Jurkat, Clone E6-1 (cell line): ENCODE measurements around the gene MED20.

Experiments used
- DNase-seq: peaks from one replicate; pipeline ENCODE4 v3.0.0-alpha.2; 2011; ENCODE audit warnings: low read depth, low spot score
- H3K4me3 ChIP-seq: 2 replicates; pipeline ENCODE4 v1.5.1; 2011; ENCODE audit warnings: mild to moderate bottlenecking, low read length, control low read depth, moderate library complexity

The MED20 gene

DNA sequence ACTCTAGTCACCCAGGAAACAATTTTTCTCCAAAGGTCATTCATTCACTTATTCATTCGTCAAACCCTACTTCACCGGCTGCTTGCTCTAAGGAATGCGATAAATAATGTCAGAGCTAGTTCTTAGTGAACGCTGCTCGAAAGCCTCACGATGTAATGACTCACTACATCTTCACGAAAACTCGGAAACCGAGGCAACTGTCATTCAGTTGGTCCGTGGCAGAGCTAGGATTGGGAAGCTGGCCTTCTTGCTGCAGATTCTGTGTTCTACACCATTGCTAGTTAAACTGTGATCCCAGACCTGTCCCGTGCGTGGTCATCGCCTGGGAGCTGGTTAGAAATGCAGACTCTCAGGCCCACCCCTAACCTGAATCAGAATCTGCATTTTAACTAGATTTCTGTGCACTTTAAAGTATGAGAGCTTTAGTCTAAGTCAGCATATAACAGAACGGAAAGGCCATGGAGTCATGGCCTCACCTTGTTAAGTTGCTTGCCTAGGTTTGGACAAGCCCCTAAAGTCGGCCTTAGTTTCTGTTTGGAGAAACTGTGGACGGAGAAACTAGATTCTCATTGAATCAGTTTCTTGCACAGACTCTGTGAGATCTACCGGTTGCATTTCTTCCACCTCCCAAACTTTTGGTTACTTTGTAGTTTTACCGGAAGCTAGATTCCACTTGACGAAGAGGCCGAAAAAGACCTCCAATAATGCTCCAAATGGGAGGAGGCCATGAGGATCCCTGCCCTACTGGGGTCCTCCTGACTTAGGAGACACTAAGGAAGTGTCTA, 21.3 kb upstream of the MED20 start:
- H3K4me3 ChIP-seq = peak overlapping the region; percentile 97
- no peak for DNase-seq

DNA sequence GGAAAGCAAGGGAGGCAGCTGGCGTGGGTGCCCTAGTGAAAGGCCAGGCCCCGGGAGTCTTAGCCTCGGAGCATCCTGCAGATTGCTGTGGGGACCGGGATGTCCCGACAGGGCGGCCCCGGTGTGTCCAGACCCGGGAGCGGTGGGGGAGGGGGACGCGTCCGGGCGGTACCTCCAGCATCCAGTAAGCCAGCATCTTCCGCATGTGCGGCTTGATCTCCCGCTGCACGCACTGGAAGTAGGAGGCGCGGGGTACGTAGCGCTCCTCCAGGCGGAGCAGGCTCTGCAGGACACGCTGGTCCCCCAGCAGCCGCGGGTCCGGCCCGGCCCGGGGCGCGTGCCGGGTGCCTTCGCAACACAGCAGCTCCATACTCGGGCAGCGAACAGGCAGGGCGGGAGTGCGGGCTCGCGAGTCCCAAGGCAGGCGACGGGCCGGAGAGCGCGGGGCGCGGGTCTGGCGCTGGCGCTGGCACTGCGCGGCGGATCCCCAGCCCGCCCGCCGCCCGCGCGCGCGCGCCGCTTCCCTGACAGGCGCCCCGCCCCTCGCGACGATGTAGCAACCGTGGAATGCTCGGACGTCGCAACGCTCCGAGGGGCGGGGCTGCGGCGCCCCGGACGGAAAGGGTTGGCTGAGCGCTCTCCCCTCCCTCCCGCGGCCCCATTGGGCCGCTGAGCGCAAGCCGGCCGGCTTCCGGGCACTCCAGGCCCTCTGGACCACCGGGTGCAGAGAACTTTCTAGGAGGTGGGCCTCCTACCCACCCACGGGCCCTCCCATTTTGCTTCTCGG, 20.5 kb upstream of the MED20 start, which contains the start of gene CCND3:
Gene CCND3 (minus strand): TSS at position 529 of the 787 bp plus-strand sequence. CDS start 159 bp downstream, at position 370.
- peak; percentile 83 for DNase-seq
- peak within 1 kb of the TSS; percentile 97 for H3K4me3 ChIP-seq

DNA sequence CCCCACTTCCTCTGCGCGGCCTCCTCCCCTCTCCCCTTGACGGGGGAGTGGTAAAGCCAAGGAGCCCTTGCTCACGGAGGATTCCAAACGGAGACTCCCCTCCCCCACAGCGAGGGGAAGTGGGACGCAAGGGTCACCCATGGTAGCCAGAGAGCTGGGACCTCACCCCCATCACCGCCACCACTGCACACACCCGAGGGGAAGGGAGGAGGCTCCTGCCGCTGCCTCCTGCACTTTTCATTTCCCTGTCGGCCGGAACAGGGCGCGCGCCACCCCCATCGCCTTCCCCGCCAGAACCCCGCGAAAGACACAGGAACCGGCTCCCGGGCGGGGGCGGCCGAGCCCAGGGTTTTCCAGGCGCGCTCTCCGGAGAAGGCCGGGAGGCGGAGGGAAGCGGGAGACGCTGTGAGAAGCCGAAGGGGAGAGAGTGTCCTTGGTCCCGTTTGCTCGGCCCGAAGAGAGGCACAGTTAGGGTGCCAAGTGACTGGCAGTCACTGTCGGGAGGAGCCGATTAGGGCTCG, 19.9 kb upstream of the MED20 start:
- peak overlapping the region; percentile 97 for H3K4me3 ChIP-seq
- peak; percentile 79 for DNase-seq

DNA sequence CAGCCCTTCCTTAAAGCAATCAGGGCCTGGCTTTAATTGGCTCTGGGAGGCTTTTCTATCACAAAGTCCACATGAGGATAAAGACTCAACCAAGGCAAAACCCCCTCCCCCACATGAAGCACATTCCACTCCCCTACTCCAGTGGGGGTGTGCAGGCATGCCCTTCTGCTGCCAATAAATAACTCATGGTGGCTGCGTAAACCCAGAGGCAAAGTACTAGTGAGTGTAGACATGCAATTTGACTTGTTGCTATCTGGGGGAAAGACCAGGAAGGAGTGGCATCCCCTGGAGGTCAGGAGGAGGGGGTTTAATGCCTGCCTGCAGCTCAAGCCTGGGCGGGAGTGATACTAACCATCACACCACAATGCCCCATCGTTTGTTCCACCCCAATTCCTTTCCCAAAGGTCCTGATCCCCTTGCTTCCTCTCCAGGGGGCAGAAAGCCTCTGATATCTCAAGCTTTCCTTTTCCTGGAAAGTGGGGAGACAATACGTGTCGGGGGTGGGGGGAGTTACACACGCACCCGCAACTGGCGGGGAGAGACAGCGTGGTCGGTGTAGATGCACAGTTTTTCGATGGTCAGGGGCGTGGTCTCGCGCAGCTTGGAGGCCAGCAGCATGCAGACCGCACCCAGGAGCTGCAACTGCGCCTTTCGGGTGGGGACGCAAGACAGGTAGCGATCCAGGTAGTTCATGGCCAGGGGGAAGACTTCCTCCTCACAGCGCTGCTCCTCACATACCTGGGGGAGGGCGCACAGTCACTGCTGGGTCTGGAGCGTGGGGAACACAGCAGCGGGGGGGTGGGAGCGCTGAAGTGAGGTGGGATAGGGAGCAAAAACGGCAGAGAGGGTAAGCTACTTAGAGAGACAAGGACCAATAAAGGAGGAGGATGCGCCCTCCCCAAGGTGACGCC, 19.2 kb upstream of the MED20 start:
- no peak for DNase-seq

DNA sequence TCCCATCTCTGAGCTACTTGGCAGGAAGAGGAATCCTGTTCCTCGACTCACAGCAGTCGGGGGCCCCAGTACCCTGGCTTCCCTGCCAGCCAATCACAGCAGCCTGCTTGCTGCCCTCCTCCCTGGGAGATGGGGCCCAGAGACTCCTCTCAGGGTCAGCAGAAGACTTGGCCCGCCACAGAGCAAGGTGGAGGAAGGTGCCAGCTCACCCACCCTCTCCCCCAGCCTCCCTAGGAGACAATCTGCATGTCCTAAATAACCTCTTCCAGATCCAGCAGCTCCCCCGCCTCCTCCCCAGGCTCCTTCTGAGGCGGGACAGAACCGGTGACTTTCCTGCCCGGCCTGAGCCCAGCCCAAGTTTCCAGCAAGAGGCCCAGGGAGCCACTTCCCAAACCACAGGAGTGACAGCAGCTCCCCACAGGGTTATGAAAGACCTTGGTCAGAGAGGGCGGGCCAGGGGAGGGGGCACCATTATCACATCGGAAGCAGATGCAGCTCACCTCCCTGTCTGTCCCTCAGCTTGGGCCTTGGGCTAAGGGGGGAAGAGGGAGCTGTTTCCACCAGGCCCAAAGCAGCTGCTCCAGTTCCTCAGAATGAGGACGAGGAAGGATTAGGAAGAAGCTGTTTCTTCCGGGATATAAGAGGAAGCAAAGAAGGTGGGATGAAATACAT, 18.4 kb upstream of the MED20 start:
- no peak for DNase-seq
- H3K4me3 ChIP-seq = peak overlapping the region; percentile 97

More for the DNA sequence above, 19.2 kb upstream of the MED20 start:
- peak overlapping the region; percentile 97 for H3K4me3 ChIP-seq

DNA sequence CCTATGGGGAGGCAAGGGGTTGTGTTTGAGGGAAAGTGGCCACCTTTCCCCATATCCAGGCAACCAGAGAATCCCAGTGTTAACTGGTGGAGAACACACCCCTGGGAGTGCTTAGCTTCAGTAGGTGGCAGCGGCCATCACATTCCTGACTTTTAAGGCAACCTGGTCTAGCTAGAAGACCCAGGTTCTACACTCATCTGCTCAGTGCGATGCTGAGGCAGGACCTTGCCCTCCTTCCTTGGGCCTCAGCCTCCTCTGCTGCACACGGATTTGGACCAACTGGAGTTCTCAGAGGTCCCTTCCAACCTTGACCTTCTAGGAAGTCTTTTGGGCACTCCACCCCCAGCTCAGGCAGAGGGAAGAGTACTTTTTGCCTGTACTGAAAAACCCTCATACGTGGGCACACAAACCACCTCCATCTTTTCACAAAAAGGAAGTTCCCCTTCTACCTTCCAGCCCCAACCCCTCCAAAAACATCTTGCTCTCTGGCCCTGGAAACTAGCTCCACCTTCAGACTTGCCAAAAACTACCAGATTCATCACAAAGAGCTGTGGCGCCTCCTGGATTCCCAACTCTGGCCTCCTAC, 17.7 kb upstream of the MED20 start:
- DNase-seq = no peak
- H3K4me3 ChIP-seq = peak overlapping the region; percentile 97

DNA sequence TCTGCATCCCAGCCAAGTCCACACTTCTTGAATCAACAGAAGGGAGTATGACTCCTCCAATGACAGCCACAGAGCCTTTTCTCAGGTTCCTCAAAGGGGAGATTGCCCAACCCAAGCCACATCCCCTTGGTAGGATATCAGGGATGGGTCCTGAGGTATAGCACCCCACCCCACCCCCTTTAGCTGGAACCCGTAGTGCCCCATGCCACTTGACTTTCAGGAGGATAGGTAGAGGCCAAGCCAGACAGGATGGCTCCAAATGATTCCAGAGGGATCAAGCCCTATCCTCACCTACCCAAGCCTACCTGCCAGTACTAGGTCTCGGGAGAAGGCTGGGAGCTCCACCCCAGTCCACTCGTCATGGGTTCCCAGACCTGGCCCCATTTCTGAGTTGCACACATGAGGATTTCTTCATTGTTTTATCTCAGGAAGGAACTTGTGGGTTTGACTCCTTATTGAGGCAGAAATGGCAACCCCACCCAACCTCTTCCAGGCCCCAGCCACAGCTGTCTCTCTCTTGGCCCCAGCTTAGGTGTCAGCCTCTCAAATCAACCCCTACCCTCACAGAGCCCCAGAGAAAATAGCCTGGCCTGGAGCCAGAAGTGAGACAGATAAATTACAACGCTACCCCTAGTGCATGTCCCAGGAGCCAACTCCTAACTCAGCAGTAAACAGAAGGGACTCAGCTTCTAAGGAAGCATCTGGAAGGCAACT, 17.1 kb upstream of the MED20 start:
- DNase-seq = peak; percentile 92
- peak overlapping the region; percentile 97 for H3K4me3 ChIP-seq

DNA sequence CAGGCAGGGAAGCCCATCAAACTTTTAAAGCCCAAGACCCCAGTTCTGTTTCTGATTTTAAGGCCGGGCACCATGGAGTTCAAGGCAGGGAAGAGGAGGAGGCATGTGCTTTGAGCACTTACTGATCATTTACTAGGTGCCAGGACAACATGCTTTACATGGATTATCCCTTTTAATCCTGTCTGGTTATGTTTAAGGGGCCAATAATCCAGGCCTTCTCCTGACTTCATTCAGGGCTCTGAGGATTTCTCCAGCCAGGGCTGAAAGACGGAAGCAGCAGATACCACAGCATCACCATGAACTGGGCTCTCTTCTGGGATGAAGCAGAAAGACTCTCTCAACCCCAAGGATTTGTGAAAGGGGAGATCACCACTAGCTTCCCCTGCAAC, 16.5 kb upstream of the MED20 start:
- no peak for DNase-seq
- peak overlapping the region; percentile 97; the same call in 1 of the 2 replicates for H3K4me3 ChIP-seq

DNA sequence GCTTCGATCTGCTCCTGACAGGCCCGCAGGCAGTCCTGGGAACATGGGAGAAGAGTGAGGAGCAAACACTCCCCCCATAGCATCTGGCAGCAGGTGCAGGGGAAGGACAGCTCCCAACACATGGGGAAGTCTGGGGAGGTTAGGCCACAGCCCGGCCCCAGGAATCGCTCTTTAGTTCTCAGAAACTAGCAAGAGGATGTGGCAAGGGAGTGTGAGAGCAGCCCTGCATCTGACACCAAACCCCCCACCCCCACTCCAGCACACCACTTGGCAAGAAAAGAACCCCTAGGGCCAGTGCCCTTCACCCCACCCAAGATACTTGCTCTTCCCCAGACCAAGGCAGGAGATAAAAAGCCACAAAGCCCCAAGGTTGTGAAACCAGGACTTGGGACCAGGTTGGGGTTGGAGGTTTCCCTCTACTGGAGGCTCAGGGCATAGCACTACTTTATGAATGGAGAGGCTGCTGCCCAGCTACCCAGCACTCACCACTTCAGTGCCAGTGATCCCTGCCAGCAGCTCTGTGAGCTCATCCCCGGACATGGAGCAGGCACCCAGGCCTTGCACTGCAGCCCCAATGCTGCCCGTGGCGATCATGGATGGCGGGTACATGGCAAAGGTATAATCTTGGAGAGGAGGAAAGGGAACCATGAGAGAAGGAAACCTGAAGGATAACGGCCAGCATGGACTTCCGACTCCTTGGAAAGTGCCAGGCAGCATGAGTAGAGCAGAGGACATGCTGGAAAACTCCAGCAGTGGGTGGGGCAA, 15.3 kb upstream of the MED20 start:
- peak overlapping the region; percentile 32 for H3K4me3 ChIP-seq
- DNase-seq = peak; percentile 99

DNA sequence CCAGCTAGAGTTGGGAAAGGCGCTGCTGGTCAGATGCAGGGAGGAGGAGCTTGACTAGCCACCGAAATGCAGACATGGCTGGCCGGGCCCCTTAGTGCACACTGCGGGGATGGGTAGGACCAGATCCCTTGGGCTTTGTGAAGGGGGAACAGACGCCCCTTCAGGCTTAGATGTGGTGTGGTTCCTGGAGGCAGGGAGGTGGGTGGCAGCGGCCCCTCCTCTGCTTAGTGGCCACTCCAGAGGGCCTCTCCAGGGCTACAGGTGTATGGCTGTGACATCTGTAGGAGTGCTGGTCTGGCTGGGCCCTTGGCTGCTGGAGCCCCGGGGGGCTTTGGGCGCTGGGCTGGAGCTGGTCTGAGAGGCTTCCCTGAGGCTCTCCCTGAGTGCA, 14.7 kb upstream of the MED20 start:
- no peak for DNase-seq
- H3K4me3 ChIP-seq = peak overlapping the region; percentile 19

DNA sequence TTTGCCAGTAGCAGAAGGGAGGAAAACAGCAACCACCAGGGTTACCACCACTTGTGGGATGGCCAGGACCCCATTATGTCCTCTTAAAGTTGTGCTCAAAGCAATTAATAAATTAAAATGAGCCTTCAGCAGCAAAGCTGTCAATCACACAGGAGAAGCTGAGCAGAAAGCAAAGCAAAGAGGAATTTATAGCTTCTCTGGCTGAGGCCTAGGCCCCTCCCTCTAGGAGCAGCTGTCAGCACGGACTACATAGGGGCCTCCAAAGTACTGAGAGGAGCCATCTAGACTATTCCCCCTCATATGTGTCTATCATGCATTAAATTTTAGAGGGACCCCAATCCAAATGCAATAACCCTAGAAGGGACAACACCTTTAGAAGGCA, 14.2 kb upstream of the MED20 start:
- DNase-seq = no peak
- H3K4me3 ChIP-seq = no peak overlapping the region

DNA sequence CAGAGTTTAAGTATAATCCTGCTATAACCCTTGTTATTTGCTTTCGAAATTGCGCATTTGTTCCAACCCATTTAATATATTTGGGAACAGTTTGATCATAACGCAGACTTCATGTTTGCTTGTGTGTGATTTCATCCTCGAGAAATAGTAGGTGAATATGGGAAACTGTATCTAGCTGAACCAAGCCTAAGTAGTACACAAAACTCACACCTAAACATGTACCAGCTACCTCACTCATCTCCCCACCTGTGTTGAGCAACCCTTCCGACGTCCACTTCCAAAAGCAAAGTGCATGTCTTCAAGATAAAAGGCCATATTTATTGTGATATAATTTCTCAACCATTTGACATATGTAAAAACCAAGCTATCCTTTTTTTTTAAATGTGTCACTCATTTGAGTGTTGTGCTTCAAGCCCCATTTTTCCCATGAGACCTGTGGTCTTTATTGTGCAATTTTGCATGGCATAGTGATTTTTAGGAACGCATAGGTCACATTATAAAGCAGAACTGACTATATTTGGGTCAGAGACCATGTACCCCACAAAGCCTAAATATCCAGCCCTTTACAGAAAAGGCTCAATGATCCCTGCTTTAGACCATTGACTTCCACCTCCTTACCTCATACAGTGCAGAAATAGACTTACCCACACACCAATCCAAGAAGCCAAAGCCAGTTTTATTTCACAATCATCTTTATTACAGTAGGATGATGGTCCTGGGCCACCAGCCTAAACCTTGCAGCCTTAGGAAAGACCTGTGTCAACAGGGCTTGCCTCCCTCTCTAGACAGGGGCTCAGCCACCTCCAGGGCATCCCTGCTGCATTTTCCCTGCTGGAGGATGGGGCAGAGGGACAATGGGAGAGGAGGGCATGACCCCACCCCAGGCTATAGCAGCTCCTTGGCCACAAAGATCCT, 13.6 kb upstream of the MED20 start:
- no peak for DNase-seq
- H3K4me3 ChIP-seq = no peak overlapping the region

DNA sequence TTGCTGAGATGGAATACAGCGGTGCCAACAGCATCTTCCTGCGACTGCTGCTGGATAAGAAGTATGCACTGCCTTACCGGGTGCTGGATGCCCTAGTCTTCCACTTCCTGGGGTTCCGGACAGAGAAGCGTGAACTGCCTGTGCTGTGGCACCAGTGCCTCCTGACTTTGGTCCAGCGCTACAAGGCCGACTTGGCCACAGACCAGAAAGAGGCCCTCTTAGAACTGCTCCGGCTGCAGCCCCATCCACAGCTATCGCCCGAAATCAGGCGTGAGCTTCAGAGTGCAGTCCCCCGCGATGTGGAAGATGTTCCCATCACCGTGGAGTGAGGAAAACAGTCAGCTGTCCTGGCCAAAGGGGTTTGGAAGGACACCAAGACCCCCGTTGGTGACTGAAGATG, 11.4 kb upstream of the MED20 start:
- DNase-seq = no peak
- no peak overlapping the region for H3K4me3 ChIP-seq

DNA sequence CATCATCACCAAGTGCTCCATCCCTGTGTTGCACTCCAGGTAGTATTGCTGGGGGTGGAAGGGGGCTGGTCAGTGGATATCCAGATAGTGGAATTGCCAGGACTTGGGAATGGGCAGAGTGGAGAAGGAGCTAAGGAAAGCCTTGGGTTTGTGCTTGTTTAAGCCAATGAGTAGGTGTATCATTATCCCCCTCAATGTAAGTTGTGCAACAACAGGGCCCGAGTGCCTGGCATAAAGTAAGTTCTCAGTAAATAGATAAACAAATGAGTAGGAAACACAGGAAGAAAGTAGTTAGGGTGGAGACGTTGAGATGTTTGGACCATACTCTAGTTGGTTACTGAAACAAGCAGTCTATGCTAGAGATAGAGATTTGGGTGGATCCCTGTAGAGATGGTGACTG, 10.9 kb upstream of the MED20 start:
- no peak for DNase-seq
- no peak overlapping the region for H3K4me3 ChIP-seq

DNA sequence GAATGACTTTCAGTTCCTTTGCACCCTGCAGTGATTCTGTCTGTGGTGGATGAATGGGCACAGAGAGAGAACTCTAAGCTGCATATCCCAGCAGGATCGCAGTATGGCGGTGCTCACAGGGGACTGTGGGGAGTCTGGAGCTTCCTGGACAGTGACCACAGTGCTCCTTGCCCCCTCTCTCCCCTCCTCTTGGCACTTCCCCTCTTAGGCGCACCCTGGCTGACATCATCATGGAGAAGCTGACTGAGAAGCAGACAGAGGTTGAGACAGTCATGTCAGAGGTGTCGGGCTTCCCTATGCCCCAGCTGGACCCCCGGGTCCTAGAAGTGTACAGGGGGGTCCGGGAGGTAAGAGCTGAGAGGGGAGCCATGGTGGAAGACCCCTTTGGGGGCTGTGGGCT, 9.0 kb upstream of the MED20 start:
- no peak overlapping the region for H3K4me3 ChIP-seq
- DNase-seq = no peak

DNA sequence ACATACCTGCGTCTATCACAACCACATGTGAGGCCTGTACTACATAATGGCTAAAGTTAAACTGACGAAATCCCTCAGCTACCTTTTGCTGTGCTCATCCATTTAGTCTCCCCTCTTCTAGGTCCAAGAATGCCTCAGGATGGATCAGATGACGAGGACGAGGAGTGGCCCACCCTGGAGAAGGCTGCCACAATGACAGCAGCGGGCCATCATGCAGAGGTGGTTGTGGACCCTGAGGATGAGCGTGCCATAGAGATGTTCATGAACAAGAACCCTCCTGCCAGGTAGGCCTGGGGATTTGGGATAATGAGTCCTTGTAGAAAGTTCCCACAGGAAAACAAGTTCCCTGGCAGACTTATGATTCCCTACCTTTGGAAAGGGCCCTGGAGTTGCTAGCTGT, 6.3 kb upstream of the MED20 start:
- H3K4me3 ChIP-seq = no peak overlapping the region
- no peak for DNase-seq
